Measurements from ENCODE around the gene FGD4. TPM values are rescaled to one million over a fixed set of nuclear protein-coding genes. Genes with fewer than 3 reads are reported as not detected.

The FGD4 gene
- total RNA-seq, 1 experiment from 2014 or later, result 54.3 TPM

DNA sequence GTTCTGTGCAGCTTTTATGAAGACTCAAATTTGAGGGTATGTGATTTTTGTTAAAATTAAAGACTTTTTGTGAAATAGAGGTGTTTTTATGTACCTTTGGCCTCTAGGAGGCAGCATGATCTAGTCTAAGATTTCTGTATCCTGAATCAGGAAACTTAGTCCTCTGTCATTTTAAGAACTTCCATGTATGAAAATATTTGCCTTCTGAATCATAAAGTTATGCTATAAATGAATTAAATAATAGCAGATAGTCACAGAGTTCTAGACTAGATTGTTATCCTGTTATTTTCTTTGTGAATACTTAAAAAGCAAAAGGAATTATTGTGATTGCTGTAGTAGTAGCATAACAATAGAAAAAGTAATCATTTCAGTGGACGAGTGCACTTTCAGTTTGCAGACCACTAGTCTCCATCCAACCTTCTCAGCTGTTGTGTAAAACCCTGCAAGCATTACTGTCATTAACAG lies 56.3 kb downstream of the FGD4 start:
- no peaks in the 10 kb centered on the region for H3K27me3 ChIP-seq (ENCODE audit: insufficient read depth, low read length)
- H3K14ac ChIP-seq (ENCODE audit: insufficient read depth, low read length), result no peak overlapping the region
- no peak overlapping the region for H4K91ac ChIP-seq (ENCODE audit: insufficient read length, low read depth, low read length)
- H3K27ac ChIP-seq (ENCODE audit: insufficient read length, low read depth, low read length), result no peak overlapping the region
- no peaks in the 10 kb centered on the region for H3K23me2 ChIP-seq (ENCODE audit: insufficient read length, low read depth, low read length, poor library complexity, severe bottlenecking)
- H4K5ac ChIP-seq (ENCODE audit: insufficient read length, low read depth, low read length), result no peak overlapping the region
- DNase-seq, result no peak
- H2BK5ac ChIP-seq (ENCODE audit: insufficient read length, low read length), result no peak overlapping the region
- TF ChIP-seq, protein P1, sequence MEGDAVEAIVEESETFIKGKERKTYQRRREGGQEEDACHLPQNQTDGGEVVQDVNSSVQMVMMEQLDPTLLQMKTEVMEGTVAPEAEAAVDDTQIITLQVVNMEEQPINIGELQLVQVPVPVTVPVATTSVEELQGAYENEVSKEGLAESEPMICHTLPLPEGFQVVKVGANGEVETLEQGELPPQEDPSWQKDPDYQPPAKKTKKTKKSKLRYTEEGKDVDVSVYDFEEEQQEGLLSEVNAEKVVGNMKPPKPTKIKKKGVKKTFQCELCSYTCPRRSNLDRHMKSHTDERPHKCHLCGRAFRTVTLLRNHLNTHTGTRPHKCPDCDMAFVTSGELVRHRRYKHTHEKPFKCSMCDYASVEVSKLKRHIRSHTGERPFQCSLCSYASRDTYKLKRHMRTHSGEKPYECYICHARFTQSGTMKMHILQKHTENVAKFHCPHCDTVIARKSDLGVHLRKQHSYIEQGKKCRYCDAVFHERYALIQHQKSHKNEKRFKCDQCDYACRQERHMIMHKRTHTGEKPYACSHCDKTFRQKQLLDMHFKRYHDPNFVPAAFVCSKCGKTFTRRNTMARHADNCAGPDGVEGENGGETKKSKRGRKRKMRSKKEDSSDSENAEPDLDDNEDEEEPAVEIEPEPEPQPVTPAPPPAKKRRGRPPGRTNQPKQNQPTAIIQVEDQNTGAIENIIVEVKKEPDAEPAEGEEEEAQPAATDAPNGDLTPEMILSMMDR (conservative IDR thresholded peaks at IDR 0.05), result peak; percentile 83
- H2BK120ac ChIP-seq (ENCODE audit: low read depth, low read length, poor library complexity, severe bottlenecking), result no peak overlapping the region
- no peak overlapping the region for H2AK5ac ChIP-seq (ENCODE audit: insufficient read length, low read length)
- H3T11ph ChIP-seq (ENCODE audit: low read length), result no peak overlapping the region
- no peak overlapping the region for H3K4ac ChIP-seq (ENCODE audit: low read depth, low read length)
- H3K56ac ChIP-seq (ENCODE audit: insufficient read length, low read depth, low read length), result no peak overlapping the region
- no peak overlapping the region for H2BK15ac ChIP-seq (ENCODE audit: low read depth, low read length)
- H3K79me2 ChIP-seq (ENCODE audit: insufficient read depth, low read length), result peaks cover 18% of the 10 kb centered on the region; the same call in 1 of the 2 replicates
- H2AFZ ChIP-seq (ENCODE audit: low read length), result no peak overlapping the region
- Mint-ChIP-seq H3K4me3 (peak overlapping the region; percentile 46 to 69; a peak in 4 of 5 replicates), H3K9me3 (no peaks in the 10 kb centered on the region), H3K27me3 (ENCODE audit: low read depth) (no peaks in the 10 kb centered on the region), H3K27ac (peak overlapping the region in 2 of 3 experiments; percentile 96 to 100; a peak in 4 of 7 replicates), H3K4me1 (peaks cover 60 to 71% of the 10 kb centered on the region in 2 experiments), H3K36me3 (ENCODE audit: insufficient read depth in 1 of 3, low read depth in 3 of 3) (peaks cover 4 to 19% (median 16%) of the 10 kb centered on the region in 3 experiments; a peak in 6 of 7 replicates)
- H3K4me1 ChIP-seq (ENCODE audit: insufficient read depth, low read length), result peaks cover 8% of the 10 kb centered on the region; the same call in 1 of the 2 replicates
- no CpG with 5 or more reads among the region's 1 CpG for WGBS (ENCODE audit: extremely low coverage, insufficient read length, low lambda C conversion rate)
- H3K79me1 ChIP-seq (ENCODE audit: insufficient read depth, low read depth, low read length, poor library complexity, severe bottlenecking), result peaks cover 10% of the 10 kb centered on the region
- no peak overlapping the region for H3K9ac ChIP-seq (ENCODE audit: extremely low read depth, insufficient read length, low read length)
- H2BK12ac ChIP-seq (ENCODE audit: insufficient read length, low read depth, low read length), result no peak overlapping the region
- no peak overlapping the region for H3K23ac ChIP-seq (ENCODE audit: insufficient read length, low read depth, low read length)
- no peaks in the 10 kb centered on the region for H4K20me1 ChIP-seq (ENCODE audit: control insufficient read depth, insufficient read depth, insufficient read length)
- no peak overlapping the region for H3K18ac ChIP-seq (ENCODE audit: insufficient read length, low read depth, low read length)
- H4K8ac ChIP-seq (replicated peaks; ENCODE audit: insufficient read length, low read depth, low read length), result no peak overlapping the region
- H3K9me3 ChIP-seq (ENCODE audit: control insufficient read depth, low read depth, low read length), result no peaks in the 10 kb centered on the region
- H3K4me2 ChIP-seq (ENCODE audit: insufficient read depth, insufficient read length, low read length), result peak overlapping the region; percentile 52
- no peak overlapping the region for H2BK20ac ChIP-seq (ENCODE audit: low read depth, low read length, poor library complexity, severe bottlenecking)
